ENCODE measurements around the gene MRPS6.

The MRPS6 gene

DNA sequence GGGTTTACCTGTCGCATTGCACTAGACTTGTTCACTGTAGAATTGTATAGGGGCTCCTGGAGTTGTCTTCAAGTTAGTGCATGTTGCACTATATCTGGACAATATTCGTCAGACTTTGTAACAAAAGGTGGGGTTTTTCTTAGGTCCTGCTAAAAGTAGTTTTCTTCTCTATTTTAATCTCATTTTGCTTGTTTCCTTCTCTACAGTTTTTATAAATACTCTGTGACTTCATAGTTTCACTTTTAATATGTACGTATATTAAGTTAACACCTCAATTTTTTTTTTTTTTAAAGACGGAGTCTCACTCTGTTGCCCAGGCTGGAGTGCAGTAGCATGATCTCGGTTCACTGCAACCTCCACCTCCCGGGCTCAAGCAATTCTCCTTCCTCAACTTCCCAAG, 26.5 kb upstream of the MRPS6 start:
- H3K4me3 ChIP-seq (ENCODE audit: low read depth, low read length): no peak overlapping the region
- TF ChIP-seq, protein P1, sequence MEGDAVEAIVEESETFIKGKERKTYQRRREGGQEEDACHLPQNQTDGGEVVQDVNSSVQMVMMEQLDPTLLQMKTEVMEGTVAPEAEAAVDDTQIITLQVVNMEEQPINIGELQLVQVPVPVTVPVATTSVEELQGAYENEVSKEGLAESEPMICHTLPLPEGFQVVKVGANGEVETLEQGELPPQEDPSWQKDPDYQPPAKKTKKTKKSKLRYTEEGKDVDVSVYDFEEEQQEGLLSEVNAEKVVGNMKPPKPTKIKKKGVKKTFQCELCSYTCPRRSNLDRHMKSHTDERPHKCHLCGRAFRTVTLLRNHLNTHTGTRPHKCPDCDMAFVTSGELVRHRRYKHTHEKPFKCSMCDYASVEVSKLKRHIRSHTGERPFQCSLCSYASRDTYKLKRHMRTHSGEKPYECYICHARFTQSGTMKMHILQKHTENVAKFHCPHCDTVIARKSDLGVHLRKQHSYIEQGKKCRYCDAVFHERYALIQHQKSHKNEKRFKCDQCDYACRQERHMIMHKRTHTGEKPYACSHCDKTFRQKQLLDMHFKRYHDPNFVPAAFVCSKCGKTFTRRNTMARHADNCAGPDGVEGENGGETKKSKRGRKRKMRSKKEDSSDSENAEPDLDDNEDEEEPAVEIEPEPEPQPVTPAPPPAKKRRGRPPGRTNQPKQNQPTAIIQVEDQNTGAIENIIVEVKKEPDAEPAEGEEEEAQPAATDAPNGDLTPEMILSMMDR (IDR thresholded peaks at IDR 0.05; ENCODE audit: low read depth, low read length): no peak

DNA sequence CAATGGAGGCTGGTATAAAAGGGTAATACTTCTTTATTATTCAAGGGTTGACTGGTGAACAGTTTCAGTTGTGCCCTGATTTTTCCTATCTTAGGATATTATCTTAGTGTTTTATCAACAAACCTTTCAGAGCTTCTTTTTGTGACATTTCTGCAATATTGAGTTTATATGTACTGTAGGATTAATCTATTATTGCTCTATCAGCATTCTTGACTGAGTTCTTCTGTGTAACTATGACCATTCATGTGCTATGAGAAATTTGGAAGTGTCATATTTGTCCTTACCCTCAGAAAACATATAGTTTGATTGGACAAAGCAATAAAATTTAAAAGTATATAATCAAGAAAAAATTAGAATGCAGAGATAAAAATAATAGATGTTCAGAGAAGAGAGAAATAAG, 25.5 kb upstream of the MRPS6 start:
- TF ChIP-seq, protein P1 (IDR thresholded peaks at IDR 0.05; ENCODE audit: low read depth, low read length): no peak

GRCh38 chr21:34052171-34052570, 21.2 kb upstream of the MRPS6 start:
- TF ChIP-seq, protein P1 (IDR thresholded peaks at IDR 0.05; ENCODE audit: low read depth, low read length): no peak
- H3K4me3 ChIP-seq (ENCODE audit: low read depth, low read length): no peak overlapping the region

More for the DNA sequence above, 25.5 kb upstream of the MRPS6 start:
- no peak overlapping the region for H3K4me3 ChIP-seq (ENCODE audit: low read depth, low read length)

- TF ChIP-seq, protein P1 (IDR thresholded peaks at IDR 0.05; ENCODE audit: low read depth, low read length): no peak
- H3K4me3 ChIP-seq (ENCODE audit: low read depth, low read length): no peak overlapping the region
Observed at GRCh38 chr21:34054259-34054658, 19.1 kb upstream of the MRPS6 start.

DNA sequence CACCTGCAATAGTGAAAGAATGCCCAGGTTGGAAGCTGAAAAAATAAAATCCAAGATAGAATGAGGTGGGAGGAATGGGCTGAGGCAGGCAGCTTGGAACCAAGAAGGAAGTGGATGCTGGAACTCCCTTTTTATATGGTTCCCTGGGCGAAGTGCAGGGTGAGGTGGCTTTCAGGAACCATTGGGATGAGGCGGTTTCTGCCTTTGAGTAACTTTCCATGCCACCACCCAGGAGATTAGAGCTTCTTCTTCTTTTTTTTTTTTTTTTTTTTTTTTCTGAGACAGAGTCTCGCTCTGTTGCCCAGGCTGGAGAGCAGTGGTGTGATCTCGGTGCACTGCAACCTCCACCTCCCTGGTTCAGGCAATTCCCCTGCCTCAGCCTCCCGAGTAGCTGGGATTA, 17.8 kb upstream of the MRPS6 start:
- TF ChIP-seq, protein P1 (IDR thresholded peaks at IDR 0.05; ENCODE audit: low read depth, low read length): no peak
- H3K4me3 ChIP-seq (ENCODE audit: low read depth, low read length): no peak overlapping the region

DNA sequence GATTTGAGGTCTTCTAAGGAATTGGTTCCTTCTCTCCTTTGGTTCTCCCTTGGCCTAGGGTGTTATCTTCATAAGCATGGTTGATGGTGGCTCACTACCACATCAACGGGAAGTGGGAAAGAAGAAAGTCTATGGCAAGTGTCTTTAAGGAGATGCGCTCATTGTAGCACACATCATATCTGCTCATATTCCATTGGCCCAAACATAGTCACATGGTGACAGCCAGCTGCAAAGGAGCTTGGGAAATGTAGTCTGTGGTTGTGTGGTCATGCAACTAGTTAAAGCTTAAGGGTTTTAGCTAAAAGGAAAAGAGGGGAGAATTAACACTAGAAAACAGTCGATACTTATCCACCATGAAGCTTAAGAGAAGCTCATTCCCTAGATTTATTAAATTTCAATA, 11.4 kb upstream of the MRPS6 start:
- no peak overlapping the region for H3K4me3 ChIP-seq (ENCODE audit: low read depth, low read length)
- TF ChIP-seq, protein P1 (IDR thresholded peaks at IDR 0.05; ENCODE audit: low read depth, low read length): no peak

GRCh38 chr21:34065027-34065426, 8.4 kb upstream of the MRPS6 start:
- no peak overlapping the region for H3K4me3 ChIP-seq (ENCODE audit: low read depth, low read length)
- TF ChIP-seq, protein P1 (IDR thresholded peaks at IDR 0.05; ENCODE audit: low read depth, low read length): no peak
